ENCODE results near the gene NGDN. TPM values are rescaled to one million over a fixed set of nuclear protein-coding genes. Genes with fewer than 3 reads are reported as not detected.

Gene NGDN
- total RNA-seq, 2 donors from 2014 or later, result 21.4 to 27.6 TPM

DNA sequence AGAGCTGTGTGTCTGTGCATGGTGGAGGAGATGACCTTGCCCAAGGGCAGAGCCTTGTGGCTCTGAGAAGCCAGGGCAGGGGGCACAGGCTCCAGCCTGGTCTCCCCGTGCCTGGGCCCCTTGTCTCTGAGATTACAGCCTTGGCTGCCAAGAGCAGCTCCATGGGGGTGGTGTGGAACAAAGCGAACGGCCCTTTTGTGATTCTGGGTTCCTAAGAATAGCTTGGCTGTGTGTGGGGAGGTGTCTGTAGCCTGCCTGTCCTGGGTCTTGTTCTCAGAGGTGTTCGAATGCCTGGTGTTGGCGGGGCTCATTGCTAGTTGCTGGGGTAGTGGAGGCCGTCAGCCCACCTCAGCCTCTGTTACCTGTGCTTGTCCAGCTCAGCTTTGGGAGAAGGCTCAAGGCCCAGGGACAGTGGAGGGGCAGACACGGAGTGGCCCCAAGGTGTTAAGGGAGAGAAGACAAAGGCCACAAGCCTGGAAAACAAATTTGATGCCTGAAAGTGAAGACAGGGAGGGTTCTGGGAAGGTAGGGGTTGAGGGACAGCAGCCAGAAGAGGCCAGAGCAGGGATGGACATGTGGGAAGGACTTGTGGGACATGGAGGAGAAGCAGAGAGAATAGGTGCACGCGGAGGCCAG lies 26.7 kb upstream of the NGDN start:
- no peak overlapping the region for H3K27ac ChIP-seq
- H3K9ac ChIP-seq (ENCODE audit: low read depth in 2 of 2, low read length in 2 of 2), result no peak overlapping the region
- no peaks in the 10 kb centered on the region for H3K4me1 ChIP-seq
- H3K4me3 ChIP-seq, result no peak overlapping the region
- no peaks in the 10 kb centered on the region for H3K9me3 ChIP-seq
- TF ChIP-seq, protein P1, sequence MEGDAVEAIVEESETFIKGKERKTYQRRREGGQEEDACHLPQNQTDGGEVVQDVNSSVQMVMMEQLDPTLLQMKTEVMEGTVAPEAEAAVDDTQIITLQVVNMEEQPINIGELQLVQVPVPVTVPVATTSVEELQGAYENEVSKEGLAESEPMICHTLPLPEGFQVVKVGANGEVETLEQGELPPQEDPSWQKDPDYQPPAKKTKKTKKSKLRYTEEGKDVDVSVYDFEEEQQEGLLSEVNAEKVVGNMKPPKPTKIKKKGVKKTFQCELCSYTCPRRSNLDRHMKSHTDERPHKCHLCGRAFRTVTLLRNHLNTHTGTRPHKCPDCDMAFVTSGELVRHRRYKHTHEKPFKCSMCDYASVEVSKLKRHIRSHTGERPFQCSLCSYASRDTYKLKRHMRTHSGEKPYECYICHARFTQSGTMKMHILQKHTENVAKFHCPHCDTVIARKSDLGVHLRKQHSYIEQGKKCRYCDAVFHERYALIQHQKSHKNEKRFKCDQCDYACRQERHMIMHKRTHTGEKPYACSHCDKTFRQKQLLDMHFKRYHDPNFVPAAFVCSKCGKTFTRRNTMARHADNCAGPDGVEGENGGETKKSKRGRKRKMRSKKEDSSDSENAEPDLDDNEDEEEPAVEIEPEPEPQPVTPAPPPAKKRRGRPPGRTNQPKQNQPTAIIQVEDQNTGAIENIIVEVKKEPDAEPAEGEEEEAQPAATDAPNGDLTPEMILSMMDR (IDR thresholded peaks at IDR 0.05), result no peak
- no peak for DNase-seq
- no peaks in the 10 kb centered on the region for H3K36me3 ChIP-seq
- intact Hi-C loops (cut with DNase I), result loop anchor here (10.0 kb wide), 1 partner anchor 118 kb away; the partner anchor contains the start of gene PABPN1
- H3K27me3 ChIP-seq, result no peaks in the 10 kb centered on the region

DNA sequence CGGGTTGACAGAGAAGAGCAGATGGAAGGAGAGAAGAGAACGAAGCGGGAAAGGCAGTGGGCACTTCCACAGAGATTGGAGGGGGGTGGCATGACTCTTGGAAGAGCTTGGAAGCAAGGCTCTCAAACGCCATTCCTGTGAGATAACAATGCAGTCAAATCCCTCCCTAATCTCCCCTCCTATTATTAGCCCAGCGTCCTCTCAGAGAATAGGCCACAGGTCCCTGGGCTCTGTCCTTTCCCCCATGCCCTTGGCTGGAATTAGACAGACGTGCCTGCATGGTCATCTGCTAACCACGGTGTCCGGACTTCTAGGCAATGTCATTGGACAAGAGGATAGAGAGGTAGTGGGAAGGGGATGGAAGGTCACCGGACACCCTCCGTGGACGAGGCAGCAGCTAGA lies 26.1 kb upstream of the NGDN start:
- no peak overlapping the region for H3K4me3 ChIP-seq
- H3K4me1 ChIP-seq, result no peaks in the 10 kb centered on the region
- DNase-seq, result no peak
- no peaks in the 10 kb centered on the region for H3K36me3 ChIP-seq
- no peak overlapping the region for H3K27ac ChIP-seq
- H3K27me3 ChIP-seq, result no peaks in the 10 kb centered on the region
- H3K9ac ChIP-seq (ENCODE audit: low read depth in 2 of 2, low read length in 2 of 2), result no peak overlapping the region
- H3K9me3 ChIP-seq, result no peaks in the 10 kb centered on the region
- intact Hi-C loops (cut with DNase I), result loop anchor here (10.0 kb wide), 1 partner anchor 119 kb away; the partner anchor contains the start of gene PABPN1
- TF ChIP-seq, protein P1 (IDR thresholded peaks at IDR 0.05), result no peak

DNA sequence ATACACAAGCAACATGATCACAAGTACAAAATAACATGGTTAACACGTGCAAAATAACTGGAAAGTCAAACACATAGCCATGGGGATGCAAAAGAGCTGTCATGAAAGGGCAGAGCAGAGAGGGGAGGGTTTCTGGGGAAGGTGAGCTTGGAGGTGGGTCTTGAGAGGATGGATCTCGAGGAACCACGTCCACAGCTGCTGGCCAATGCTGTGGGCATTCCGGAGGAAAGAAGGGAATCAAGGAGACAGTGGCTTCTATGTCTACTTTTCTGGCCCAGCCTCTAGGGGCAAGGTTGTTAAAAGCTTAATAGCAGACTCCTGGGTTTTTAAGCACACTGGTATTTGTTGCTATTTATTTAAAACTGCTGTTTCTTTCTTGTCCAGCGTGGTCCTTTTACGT lies 25.6 kb upstream of the NGDN start:
- Histone ChIP-seq H3K9me3 (no peaks in the 10 kb centered on the region), H3K27me3 (no peaks in the 10 kb centered on the region)
- DNase-seq, result no peak

DNA sequence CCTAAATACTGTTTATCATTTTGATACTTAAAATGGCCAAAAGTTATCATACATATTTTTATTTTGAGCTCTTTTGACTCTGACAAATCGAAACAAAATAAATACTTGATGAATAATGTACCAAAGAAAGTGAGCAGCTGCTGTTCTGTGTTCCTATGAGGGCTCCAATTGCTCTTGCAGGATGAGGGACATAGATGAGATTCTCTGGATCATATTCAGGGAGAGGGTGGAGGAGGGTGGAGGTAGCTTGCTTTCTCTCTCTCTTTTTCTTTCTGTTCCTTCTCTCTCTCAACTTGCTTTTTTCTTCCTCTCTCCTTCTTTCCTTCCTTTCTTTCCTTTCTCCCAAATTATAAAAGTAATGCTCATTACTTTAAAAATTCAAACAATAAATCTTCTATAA lies 25.2 kb upstream of the NGDN start:
- no peak for DNase-seq
- TF ChIP-seq, protein P1 (IDR thresholded peaks at IDR 0.05), result no peak
- Histone ChIP-seq H3K36me3 (no peaks in the 10 kb centered on the region), H3K27ac (no peak overlapping the region), H3K4me3 (no peak overlapping the region), H3K27me3 (no peaks in the 10 kb centered on the region), H3K9ac (ENCODE audit: low read depth in 2 of 2, low read length in 2 of 2) (no peak overlapping the region), H3K4me1 (no peaks in the 10 kb centered on the region), H3K9me3 (no peaks in the 10 kb centered on the region)
- intact Hi-C loops (cut with DNase I), result loop anchor here (10.0 kb wide), 1 partner anchor 120 kb away; the partner anchor contains the start of gene PABPN1

More for the DNA sequence above, 25.6 kb upstream of the NGDN start:
- intact Hi-C loops (cut with DNase I), result loop anchor here (10.0 kb wide), 1 partner anchor 119 kb away; the partner anchor contains the start of gene PABPN1
- Histone ChIP-seq H3K4me1 (no peaks in the 10 kb centered on the region), H3K36me3 (no peaks in the 10 kb centered on the region), H3K9ac (ENCODE audit: low read depth in 2 of 2, low read length in 2 of 2) (no peak overlapping the region), H3K4me3 (no peak overlapping the region), H3K27ac (no peak overlapping the region)
- TF ChIP-seq, protein P1 (IDR thresholded peaks at IDR 0.05), result no peak

DNA sequence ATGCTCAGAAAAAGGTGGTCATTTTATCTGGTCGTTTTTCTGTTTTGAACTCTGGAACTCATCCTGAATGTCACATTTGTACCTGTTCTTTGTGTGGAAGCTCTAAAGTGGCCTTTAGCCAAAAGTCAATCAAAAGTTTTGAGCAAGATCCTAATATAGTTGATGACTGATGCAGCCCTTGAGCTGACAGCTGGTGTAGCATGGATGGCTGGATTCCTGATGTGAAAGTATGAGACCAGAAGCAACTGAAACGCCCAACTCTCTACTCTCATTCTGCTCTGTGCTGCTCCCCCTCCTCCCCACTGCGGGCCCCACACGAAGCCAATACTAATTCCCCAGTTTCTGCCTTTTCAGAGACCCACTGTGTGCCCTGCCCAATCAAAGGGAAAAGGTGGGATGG lies 23.7 kb upstream of the NGDN start:
- no peaks in the 10 kb centered on the region for H3K27me3 ChIP-seq
- intact Hi-C loops (cut with DNase I), result loop anchor here (10.0 kb wide), 1 partner anchor 121 kb away; the partner anchor contains the start of gene PABPN1
- no peaks in the 10 kb centered on the region for H3K4me1 ChIP-seq
- no peak for DNase-seq
- no peaks in the 10 kb centered on the region for H3K36me3 ChIP-seq
- no peak overlapping the region for H3K9ac ChIP-seq (ENCODE audit: low read depth in 2 of 2, low read length in 2 of 2)
- H3K27ac ChIP-seq, result no peak overlapping the region
- no peak overlapping the region for H3K4me3 ChIP-seq
- no peaks in the 10 kb centered on the region for H3K9me3 ChIP-seq
- TF ChIP-seq, protein P1 (IDR thresholded peaks at IDR 0.05), result no peak

Data from colonic mucosa (tissue), 4 donors.